Activated CD8-positive, alpha-beta memory T cell treated with anti-CD3 and anti-CD28 coated beads for 4 hours (primary cell): Measurements from ENCODE around the gene FAM204A.

Experiments used
- DNase-seq, 2 donors: peaks; one replicate each; pipeline ENCODE4 v3.0.0-alpha.2; 2020; ENCODE audit warnings: low read depth in 2 of 2

Gene FAM204A

GRCh38 chr10:118282670-118283069 lies 59.5 kb downstream of the FAM204A start:
- DNase-seq, result no peak

- DNase-seq, result no peak
Observed at GRCh38 chr10:118278649-118279048, 63.5 kb downstream of the FAM204A start.

- DNase-seq, result no peak
Observed at GRCh38 chr10:118277871-118278270, 64.3 kb downstream of the FAM204A start.

- DNase-seq, result no peak
Observed at GRCh38 chr10:118276727-118277126, 65.4 kb downstream of the FAM204A start.

GRCh38 chr10:118276204-118276603 lies 65.9 kb downstream of the FAM204A start:
- DNase-seq, result no peak

- DNase-seq, result no peak
Observed at GRCh38 chr10:118273662-118274061, 68.5 kb downstream of the FAM204A start.

- no peak for DNase-seq
Observed at GRCh38 chr10:118272767-118273166, 69.4 kb downstream of the FAM204A start.

GRCh38 chr10:118272149-118272721 lies 69.9 kb downstream of the FAM204A start:
- DNase-seq, result no peak

GRCh38 chr10:118271671-118272070 lies 70.5 kb downstream of the FAM204A start:
- no peak for DNase-seq

- DNase-seq, result no peak
Observed at GRCh38 chr10:118266098-118266748, 75.9 kb downstream of the FAM204A start.

- no peak for DNase-seq
Observed at GRCh38 chr10:118264838-118265470, 77.2 kb downstream of the FAM204A start.

- no peak for DNase-seq
Observed at GRCh38 chr10:118264252-118264651, 77.9 kb downstream of the FAM204A start.

GRCh38 chr10:118262538-118262937 lies 79.6 kb downstream of the FAM204A start:
- DNase-seq, result no peak

- DNase-seq, result no peak
Observed at GRCh38 chr10:118259288-118259906, 82.7 kb downstream of the FAM204A start.

GRCh38 chr10:118258285-118258684 lies 83.8 kb downstream of the FAM204A start:
- no peak for DNase-seq

- DNase-seq, result no peak
Observed at GRCh38 chr10:118256825-118257570, 85.1 kb downstream of the FAM204A start.

- DNase-seq, result no peak
Observed at GRCh38 chr10:118256209-118256608, 85.9 kb downstream of the FAM204A start.

GRCh38 chr10:118255355-118255754 lies 86.8 kb downstream of the FAM204A start:
- no peak for DNase-seq

- no peak for DNase-seq
Observed at GRCh38 chr10:118254654-118255053, 87.5 kb downstream of the FAM204A start.

- no peak for DNase-seq
Observed at GRCh38 chr10:118253397-118253796, 88.7 kb downstream of the FAM204A start.

GRCh38 chr10:118251791-118252190 lies 90.3 kb downstream of the FAM204A start:
- no peak for DNase-seq

- no peak for DNase-seq
Observed at GRCh38 chr10:118249714-118250113, 92.4 kb downstream of the FAM204A start.
